ENCODE results near the gene TMEM132D. TPM values are rescaled to one million over a fixed set of nuclear protein-coding genes. Genes with fewer than 3 reads are reported as not detected.

TMEM132D gene
- total RNA-seq, 1 donor: not detected

- Histone ChIP-seq H3K36me3 (ENCODE audit: insufficient read depth, low read length) (no peaks in the 10 kb centered on the region), H3K27me3 (ENCODE audit: insufficient read depth, low read length) (no peaks in the 10 kb centered on the region), H3K4me3 (ENCODE audit: insufficient read depth, low read length) (no peak overlapping the region), H3K4me2 (ENCODE audit: insufficient read depth, low read length) (no peak overlapping the region), H3K79me2 (ENCODE audit: insufficient read depth, low read length) (no peaks in the 10 kb centered on the region), H2AFZ (ENCODE audit: low read length) (no peak overlapping the region), H4K20me1 (ENCODE audit: insufficient read depth, low read length) (no peaks in the 10 kb centered on the region), H3K9me3 (ENCODE audit: low read depth, low read length) (peaks cover 3% of the 10 kb centered on the region), H3K27ac (ENCODE audit: low read depth, low read length) (no peak overlapping the region), H3K4me1 (ENCODE audit: insufficient read depth, low read length) (no peaks in the 10 kb centered on the region)
- DNase-seq (ENCODE audit: insufficient read length, low spot score, missing footprints): no peak
- TF ChIP-seq CTCF (IDR thresholded peaks at IDR 0.05; ENCODE audit: extremely low read depth, low read depth, low read length): no peak
Measured at GRCh38 chr12:129614221-129614885, 289.5 kb downstream of the TMEM132D start.

- H3K4me3 ChIP-seq (ENCODE audit: insufficient read depth, low read length): no peak overlapping the region
- no peaks in the 10 kb centered on the region for H3K4me1 ChIP-seq (ENCODE audit: insufficient read depth, low read length)
- no peaks in the 10 kb centered on the region for H3K27me3 ChIP-seq (ENCODE audit: insufficient read depth, low read length)
- H3K4me2 ChIP-seq (ENCODE audit: insufficient read depth, low read length): no peak overlapping the region
- no peak overlapping the region for H2AFZ ChIP-seq (ENCODE audit: low read length)
- no peak for TF ChIP-seq CTCF (IDR thresholded peaks at IDR 0.05; ENCODE audit: extremely low read depth, low read depth, low read length)
- no peaks in the 10 kb centered on the region for H3K36me3 ChIP-seq (ENCODE audit: insufficient read depth, low read length)
- DNase-seq (ENCODE audit: insufficient read length, low spot score, missing footprints): no peak
- H3K79me2 ChIP-seq (ENCODE audit: insufficient read depth, low read length): no peaks in the 10 kb centered on the region
- peaks cover 3% of the 10 kb centered on the region for H3K9me3 ChIP-seq (ENCODE audit: low read depth, low read length)
- H4K20me1 ChIP-seq (ENCODE audit: insufficient read depth, low read length): no peaks in the 10 kb centered on the region
- no peak overlapping the region for H3K27ac ChIP-seq (ENCODE audit: low read depth, low read length)
Measured at GRCh38 chr12:129613314-129613713, 290.5 kb downstream of the TMEM132D start.

- no peaks in the 10 kb centered on the region for H3K79me2 ChIP-seq (ENCODE audit: insufficient read depth, low read length)
- H4K20me1 ChIP-seq (ENCODE audit: insufficient read depth, low read length): no peaks in the 10 kb centered on the region
- no peaks in the 10 kb centered on the region for H3K27me3 ChIP-seq (ENCODE audit: insufficient read depth, low read length)
- no peaks in the 10 kb centered on the region for H3K4me1 ChIP-seq (ENCODE audit: insufficient read depth, low read length)
- no peak for DNase-seq (ENCODE audit: insufficient read length, low spot score, missing footprints)
- H3K4me3 ChIP-seq (ENCODE audit: insufficient read depth, low read length): no peak overlapping the region
- TF ChIP-seq CTCF (IDR thresholded peaks at IDR 0.05; ENCODE audit: extremely low read depth, low read depth, low read length): no peak
- no peaks in the 10 kb centered on the region for H3K36me3 ChIP-seq (ENCODE audit: insufficient read depth, low read length)
- H3K4me2 ChIP-seq (ENCODE audit: insufficient read depth, low read length): no peak overlapping the region
- no peak overlapping the region for H3K27ac ChIP-seq (ENCODE audit: low read depth, low read length)
- H3K9me3 ChIP-seq (ENCODE audit: low read depth, low read length): peaks cover 3% of the 10 kb centered on the region
- no peak overlapping the region for H2AFZ ChIP-seq (ENCODE audit: low read length)
Measured at GRCh38 chr12:129610601-129611120, 293.2 kb downstream of the TMEM132D start.

- no peak for DNase-seq (ENCODE audit: insufficient read length, low spot score, missing footprints)
- Histone ChIP-seq H3K4me2 (ENCODE audit: insufficient read depth, low read length) (no peak overlapping the region), H3K4me1 (ENCODE audit: insufficient read depth, low read length) (no peaks in the 10 kb centered on the region), H3K79me2 (ENCODE audit: insufficient read depth, low read length) (no peaks in the 10 kb centered on the region), H3K36me3 (ENCODE audit: insufficient read depth, low read length) (no peaks in the 10 kb centered on the region), H3K9me3 (ENCODE audit: low read depth, low read length) (peaks cover 3% of the 10 kb centered on the region), H3K27me3 (ENCODE audit: insufficient read depth, low read length) (no peaks in the 10 kb centered on the region), H3K27ac (ENCODE audit: low read depth, low read length) (no peak overlapping the region), H2AFZ (ENCODE audit: low read length) (no peak overlapping the region), H3K4me3 (ENCODE audit: insufficient read depth, low read length) (no peak overlapping the region), H4K20me1 (ENCODE audit: insufficient read depth, low read length) (no peaks in the 10 kb centered on the region)
- no peak for TF ChIP-seq CTCF (IDR thresholded peaks at IDR 0.05; ENCODE audit: extremely low read depth, low read depth, low read length)
Measured at GRCh38 chr12:129607756-129608155, 296.1 kb downstream of the TMEM132D start.

Data from osteoblast (primary cell).